CD4-positive, alpha-beta memory T cell (primary cell): ENCODE data around the gene TMPRSS4. TPM values are rescaled to one million over a fixed set of nuclear protein-coding genes. Genes with fewer than 3 reads are reported as not detected.
"Not testable (repeated sequence)": the region's sequence is repeated elsewhere in the genome, so short reads cannot be mapped to it uniquely, and the experiment has no call there.

Source experiments
- CTCF ChIA-PET: fragments of 350-600 bp; sonication (Branson Sonifier 250); formaldehyde crosslinking; loops from one replicate; lab custom pipeline; 2021; ENCODE audit warnings: inconsistent platforms; ENCODE audit not compliant: partially characterized antibody; lab: Charles Lee
- POLR2A ChIA-PET: fragments of 350-600 bp; sonication (Branson Sonifier 250); formaldehyde crosslinking; loops from one replicate; lab custom pipeline; 2021; ENCODE audit not compliant: partially characterized antibody; lab: Charles Lee
- DNase-seq, 5 donors: peaks; one replicate each; pipeline versions ENCODE4 v3.0.0 to v3.0.0-alpha.2; 2020 to 2022; ENCODE audit warnings: mixed read lengths in 1 of 5
- H3K27ac ChIP-seq: one replicate; pipeline ENCODE4 v1.7.0; 2013; ENCODE audit warnings: low read depth, low read length
- H3K27me3 ChIP-seq: 2 replicates; pipeline ENCODE4 v1.7.0; 2013; ENCODE audit warnings: mild to moderate bottlenecking, low read length, moderate library complexity; ENCODE audit not compliant: insufficient read depth
- H3K36me3 ChIP-seq: 2 replicates; pipeline ENCODE4 v1.7.0; 2013; ENCODE audit warnings: mild to moderate bottlenecking, low read length, moderate library complexity; ENCODE audit not compliant: insufficient read depth
- H3K4me1 ChIP-seq: 2 replicates; pipeline ENCODE4 v1.7.0; 2013; ENCODE audit warnings: mild to moderate bottlenecking, low read length, moderate library complexity; ENCODE audit not compliant: insufficient read depth
- H3K4me3 ChIP-seq, 2 donors: one replicate each; pipeline ENCODE4 v1.7.0; 2013; ENCODE audit warnings: low read length in 2 of 2, mild to moderate bottlenecking in 1 of 2
- H3K9me3 ChIP-seq, 2 donors: one replicate each; pipeline ENCODE4 v1.7.0; 2013; ENCODE audit warnings: low read length in 2 of 2, control low read depth in 1 of 2; ENCODE audit not compliant: control insufficient read depth in 1 of 2
- H3K27ac Mint-ChIP-seq, 7 donors: one replicate each; pipeline ENCODE4 v1.8.0; 2020 to 2021; ENCODE audit warnings: mixed read lengths in 7 of 7, mild to moderate bottlenecking in 6 of 7, inconsistent platforms in 3 of 7, moderate library complexity in 3 of 7
- H3K27me3 Mint-ChIP-seq, 2 donors: one replicate each; pipeline ENCODE4 v1.8.0; 2020 to 2021; ENCODE audit warnings: mixed read lengths in 2 of 2
- H3K36me3 Mint-ChIP-seq, 2 donors: one replicate each; pipeline ENCODE4 v1.8.0; 2020 to 2021; ENCODE audit warnings: mixed read lengths in 2 of 2, inconsistent platforms in 1 of 2, mild to moderate bottlenecking in 1 of 2
- H3K4me1 Mint-ChIP-seq, 4 donors: one replicate each; pipeline ENCODE4 v1.8.0; 2020 to 2021; ENCODE audit warnings: mixed read lengths in 4 of 4, mild to moderate bottlenecking in 1 of 4
- H3K4me3 Mint-ChIP-seq, 8 donors: one replicate each; pipeline ENCODE4 v1.8.0; 2020 to 2021; ENCODE audit warnings: mixed read lengths in 8 of 8, mild to moderate bottlenecking in 7 of 8, moderate library complexity in 6 of 8, inconsistent platforms in 3 of 8
- H3K9me3 Mint-ChIP-seq, 8 donors: one replicate each; pipeline ENCODE4 v1.8.0; 2020 to 2021; ENCODE audit warnings: mixed read lengths in 8 of 8, mild to moderate bottlenecking in 5 of 8, inconsistent platforms in 3 of 8, moderate library complexity in 1 of 8
- intact Hi-C: fragments of 100-400 bp; cut with micrococcal nuclease; formaldehyde crosslinking; loops from one replicate; pipeline ENCODE4 v1.15.1; 2023
- polyA plus RNA-seq, 2 donors: library from polyadenylated mRNA; unstranded; fragments of 300-500 nt; fragmentation: Illumina TruSeq; gene quantifications; one replicate each; pipeline ENCODE4 v1.2.3, GENCODE V29; 2021
- total RNA-seq, 2 experiments: library from RNA; stranded (reverse); gene quantifications; one replicate each; pipeline ENCODE4 v1.2.3, GENCODE V29; 2021

The TMPRSS4 gene
- total and polyA plus RNA-seq, 4 experiments from 2014 or later: 0.33 TPM; not detected in 3

DNA sequence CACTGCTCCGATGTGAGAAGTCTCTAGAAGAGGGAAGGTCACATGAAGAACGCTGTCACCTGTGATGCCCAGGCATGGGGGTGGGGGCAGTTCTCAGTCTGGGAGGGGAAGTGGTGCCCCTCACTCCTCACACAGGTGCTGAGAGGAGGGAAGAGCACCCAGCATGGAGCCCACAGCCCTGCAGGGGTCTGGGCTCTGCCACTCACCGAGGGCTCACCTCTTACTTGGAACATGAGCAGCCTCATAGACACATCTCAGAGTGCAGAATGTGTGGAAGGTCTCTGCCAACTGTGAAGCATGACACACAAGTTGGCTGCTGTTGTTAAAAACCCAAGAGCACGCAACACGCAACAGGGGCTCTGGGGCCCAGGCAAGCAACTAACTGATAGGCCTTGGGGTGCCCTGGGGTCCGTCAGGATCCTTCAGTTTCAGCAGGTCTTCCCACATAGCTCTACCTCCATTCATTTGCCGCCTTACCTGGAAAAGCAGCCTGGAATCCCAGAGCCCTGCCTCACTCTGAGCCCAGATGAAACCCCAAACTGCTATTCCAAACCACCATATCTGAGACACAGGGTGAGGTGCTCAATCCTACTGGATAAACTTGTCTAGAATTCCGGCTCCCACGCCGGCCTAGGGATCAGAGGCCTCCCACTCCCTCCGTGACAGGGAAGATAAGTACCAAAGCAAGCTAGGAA is 17.5 kb upstream of the TMPRSS4 start:
- CTCF ChIA-PET: interaction anchor here (2.2 to 12.0 kb wide), 2 partner anchors 112 to 216 kb away, joined by 12 to 286 read pairs; no protein-coding TSS in a partner anchor
- H3K27ac Mint-ChIP-seq: peak overlapping the region in 2 of 7 donors; percentile 29 to 68
- intact Hi-C loops: no loop called here

DNA sequence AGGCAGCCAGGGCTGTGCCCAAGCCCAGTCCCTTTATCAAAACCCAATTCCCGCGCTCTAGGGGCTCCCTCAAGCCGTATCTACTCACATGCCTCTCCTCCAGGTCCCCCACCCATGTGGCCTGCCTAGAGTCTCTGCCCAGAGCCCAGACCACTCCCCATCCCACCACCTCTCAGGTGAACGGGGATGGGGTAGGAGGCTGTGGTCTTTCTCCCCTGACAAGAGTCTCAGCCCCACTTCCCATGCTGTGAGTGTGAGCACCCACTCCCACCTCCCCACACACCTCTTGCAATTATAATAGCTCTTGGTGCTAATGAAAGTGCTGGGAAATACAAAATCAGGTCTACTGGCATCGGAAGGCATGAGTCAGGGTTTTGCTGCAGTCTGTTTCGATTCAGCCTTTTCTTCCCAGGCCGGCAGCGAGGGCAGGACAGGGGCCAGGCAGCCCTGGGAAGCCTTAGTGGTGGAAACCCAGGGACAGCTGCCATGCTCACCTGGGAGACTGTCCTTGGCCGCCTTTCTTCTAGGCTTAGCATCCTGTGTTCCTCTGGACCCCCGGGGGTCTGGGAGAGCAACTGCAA is 16.7 kb upstream of the TMPRSS4 start:
- H3K9me3 Mint-ChIP-seq: no peaks in the 10 kb centered on the region
- ChIA-PET CTCF (interaction anchor here (2.4 to 12.0 kb wide), 2 partner anchors 113 to 217 kb away, joined by 8 to 286 read pairs; no protein-coding TSS in a partner anchor), POLR2A (no interaction called here)
- no peak overlapping the region for H3K4me3 ChIP-seq
- intact Hi-C loops: no loop called here
- no peaks in the 10 kb centered on the region for H3K36me3 Mint-ChIP-seq
- peaks cover 2 to 4% of the 10 kb centered on the region in 2 donors for H3K27me3 Mint-ChIP-seq
- H3K9me3 ChIP-seq: no peaks in the 10 kb centered on the region
- peaks cover 0 to 4% (median 1%) of the 10 kb centered on the region in 4 donors for H3K4me1 Mint-ChIP-seq
- H3K36me3 ChIP-seq: no peaks in the 10 kb centered on the region
- H3K27ac ChIP-seq: no peak overlapping the region
- no peak overlapping the region for H3K27ac Mint-ChIP-seq
- no peaks in the 10 kb centered on the region for H3K27me3 ChIP-seq
- no peak for DNase-seq
- H3K4me3 Mint-ChIP-seq: no peak overlapping the region
- no peaks in the 10 kb centered on the region for H3K4me1 ChIP-seq

More for the DNA sequence above, 17.5 kb upstream of the TMPRSS4 start:
- H3K36me3 Mint-ChIP-seq: no peaks in the 10 kb centered on the region
- H3K4me1 Mint-ChIP-seq: peaks cover 0 to 4% (median 1%) of the 10 kb centered on the region in 4 donors
- Histone ChIP-seq H3K9me3 (no peaks in the 10 kb centered on the region), H3K4me3 (no peak overlapping the region), H3K4me1 (no peaks in the 10 kb centered on the region), H3K36me3 (no peaks in the 10 kb centered on the region), H3K27me3 (no peaks in the 10 kb centered on the region), H3K27ac (no peak overlapping the region)
- no peaks in the 10 kb centered on the region for H3K9me3 Mint-ChIP-seq
- peaks cover 2 to 4% of the 10 kb centered on the region in 2 donors for H3K27me3 Mint-ChIP-seq
- no peak overlapping the region for H3K4me3 Mint-ChIP-seq
- POLR2A ChIA-PET: no interaction called here
- no peak for DNase-seq

DNA sequence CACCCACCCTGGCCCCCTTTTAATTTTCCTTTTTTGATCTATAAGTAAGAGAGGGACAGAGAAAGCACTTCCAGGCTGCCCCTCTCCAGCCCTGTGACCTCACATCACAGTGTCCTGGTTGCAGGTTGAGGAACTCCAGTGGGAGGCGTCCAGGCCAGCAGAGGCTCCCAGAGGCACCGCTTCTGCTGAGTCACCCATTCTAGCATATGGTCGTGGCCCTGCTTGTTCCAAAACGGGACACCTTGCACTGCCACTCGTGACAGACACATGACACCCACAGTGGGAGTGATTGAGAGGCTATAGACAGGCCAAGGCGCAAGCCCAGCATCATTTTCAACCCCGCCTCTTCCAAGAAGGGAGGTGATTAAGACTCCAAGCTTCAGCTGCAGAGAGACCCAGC is 16.0 kb upstream of the TMPRSS4 start:
- intact Hi-C loops: no loop called here
- Mint-ChIP-seq H3K27ac (peak overlapping the region in 1 of 7 donors; percentile 53), H3K27me3 (peaks cover 3 to 4% of the 10 kb centered on the region in 2 donors), H3K36me3 (no peaks in the 10 kb centered on the region), H3K9me3 (no peaks in the 10 kb centered on the region), H3K4me3 (no peak overlapping the region), H3K4me1 (peaks cover 0 to 4% (median 1%) of the 10 kb centered on the region in 4 donors)
- no peak for DNase-seq
- Histone ChIP-seq H3K9me3 (no peaks in the 10 kb centered on the region), H3K4me3 (no peak overlapping the region), H3K36me3 (no peaks in the 10 kb centered on the region), H3K4me1 (no peaks in the 10 kb centered on the region), H3K27me3 (no peaks in the 10 kb centered on the region), H3K27ac (no peak overlapping the region)
- ChIA-PET POLR2A (interaction anchor here (1.2 kb wide), 1 partner anchor 59 kb away, joined by 3 read pairs; no protein-coding TSS in a partner anchor), CTCF (interaction anchor here (1.9 to 12.0 kb wide), 3 partner anchors 8 to 218 kb away, joined by 8 to 286 read pairs (median 8); no protein-coding TSS in a partner anchor)

DNA sequence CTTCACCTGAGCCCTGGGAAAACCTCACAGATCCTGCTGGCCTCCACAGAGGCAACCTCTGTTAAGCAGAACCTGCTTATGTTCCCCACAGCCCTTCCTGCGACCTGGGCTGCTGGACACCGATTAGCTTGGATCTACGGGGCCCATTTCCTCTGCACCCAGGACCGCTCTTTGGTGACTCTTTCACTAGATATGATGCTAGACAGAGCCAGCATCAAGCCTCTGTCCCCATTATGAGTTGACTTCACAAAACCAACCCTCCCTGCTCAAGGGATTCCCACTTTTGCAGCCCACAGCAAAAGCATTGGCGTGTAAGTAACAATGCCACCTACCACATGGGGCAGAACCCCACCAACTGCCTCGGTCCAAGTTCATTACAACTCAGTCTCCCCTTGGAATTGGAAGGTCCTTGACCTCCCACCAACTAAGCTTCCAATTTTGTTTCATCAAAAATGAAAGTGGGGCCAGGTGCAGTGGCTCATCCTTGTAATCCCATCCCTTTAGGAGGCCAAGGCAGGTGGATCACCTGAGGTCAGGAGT is 15.2 kb upstream of the TMPRSS4 start:
- Mint-ChIP-seq H3K4me3 (no peak overlapping the region), H3K27ac (no peak overlapping the region), H3K27me3 (peaks cover 2 to 4% of the 10 kb centered on the region in 2 donors), H3K9me3 (no peaks in the 10 kb centered on the region), H3K36me3 (no peaks in the 10 kb centered on the region), H3K4me1 (peaks cover 0 to 2% (median 0%) of the 10 kb centered on the region in 4 donors)
- Histone ChIP-seq H3K4me3 (no peak overlapping the region), H3K9me3 (no peaks in the 10 kb centered on the region), H3K27me3 (no peaks in the 10 kb centered on the region), H3K36me3 (no peaks in the 10 kb centered on the region), H3K27ac (no peak overlapping the region), H3K4me1 (no peaks in the 10 kb centered on the region)
- intact Hi-C loops: no loop called here
- ChIA-PET POLR2A (interaction anchor here (1.2 to 1.5 kb wide), 2 partner anchors 8 to 59 kb away, joined by 3 read pairs; no protein-coding TSS in a partner anchor), CTCF (interaction anchor here (0.8 to 12.0 kb wide), 4 partner anchors 9 to 256 kb away, joined by 3 to 286 read pairs (median 8); no protein-coding TSS in a partner anchor)
- no peak for DNase-seq

DNA sequence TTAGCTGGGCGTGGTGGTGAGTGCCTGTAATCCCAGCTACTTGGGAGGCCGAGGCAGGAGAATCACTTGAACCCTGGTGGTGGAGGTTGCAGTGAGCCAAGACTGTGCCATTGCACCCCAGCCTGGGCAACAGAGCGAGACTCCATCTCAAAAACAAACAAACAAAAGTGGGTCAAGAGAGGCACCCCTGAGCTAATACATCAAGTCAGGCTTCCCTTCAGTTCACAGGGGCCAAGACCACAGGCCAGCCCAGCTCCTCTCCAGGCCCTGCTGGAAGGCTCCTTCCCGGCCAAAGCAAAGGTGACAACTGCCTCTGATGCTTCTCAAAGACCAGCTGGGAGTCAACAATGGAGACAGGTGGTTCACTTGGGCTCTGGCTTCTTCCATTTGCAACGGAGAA is 14.7 kb upstream of the TMPRSS4 start:
- H3K9me3 ChIP-seq, H3K36me3 ChIP-seq, H3K4me3 ChIP-seq, H3K4me1 Mint-ChIP-seq, H3K4me1 ChIP-seq, H3K27ac ChIP-seq, H3K9me3 Mint-ChIP-seq, intact Hi-C loops, H3K27ac Mint-ChIP-seq, H3K36me3 Mint-ChIP-seq, H3K27me3 Mint-ChIP-seq, DNase-seq, H3K27me3 ChIP-seq, H3K4me3 Mint-ChIP-seq: not testable (repeated sequence)
- ChIA-PET POLR2A (interaction anchor here (1.2 to 1.5 kb wide), 2 partner anchors 9 to 60 kb away, joined by 3 read pairs; no protein-coding TSS in a partner anchor), CTCF (interaction anchor here (0.8 to 2.4 kb wide), 3 partner anchors 9 to 257 kb away, joined by 3 to 8 read pairs (median 8); no protein-coding TSS in a partner anchor)

DNA sequence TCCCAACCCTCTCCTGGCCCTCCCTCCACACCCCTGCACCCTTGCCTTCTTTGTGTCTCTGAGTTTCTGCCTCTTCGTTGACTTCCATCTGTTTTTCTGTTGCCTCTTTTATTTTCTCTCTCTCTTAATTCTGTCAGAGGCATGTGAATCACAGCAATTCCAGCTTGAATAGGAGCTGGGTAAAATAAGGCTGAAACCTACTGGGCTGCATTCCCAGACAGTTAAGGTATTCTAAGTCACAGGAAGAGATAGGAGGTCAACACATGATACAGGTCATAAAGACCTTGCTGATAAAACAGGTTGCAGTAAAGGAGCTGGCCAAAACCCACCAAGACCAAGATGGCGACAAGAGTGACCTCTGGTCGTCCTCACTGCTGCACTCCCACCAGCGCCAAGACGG is 14.2 kb upstream of the TMPRSS4 start:
- H3K4me3 ChIP-seq, H3K27me3 Mint-ChIP-seq, H3K27ac ChIP-seq, intact Hi-C loops, H3K36me3 Mint-ChIP-seq, H3K4me1 ChIP-seq, H3K27me3 ChIP-seq, DNase-seq, H3K9me3 ChIP-seq, H3K9me3 Mint-ChIP-seq, H3K36me3 ChIP-seq, H3K4me1 Mint-ChIP-seq, H3K27ac Mint-ChIP-seq: not testable (repeated sequence)
- CTCF ChIA-PET: interaction anchor here (1.1 to 2.4 kb wide), 3 partner anchors 9 to 116 kb away, joined by 3 to 8 read pairs (median 8); no protein-coding TSS in a partner anchor
- POLR2A ChIA-PET: interaction anchor here (1.5 kb wide), 1 partner anchor 9 kb away, joined by 3 read pairs; no protein-coding TSS in a partner anchor
- H3K4me3 Mint-ChIP-seq: peak overlapping the region in 1 of 8 donors; percentile 24

DNA sequence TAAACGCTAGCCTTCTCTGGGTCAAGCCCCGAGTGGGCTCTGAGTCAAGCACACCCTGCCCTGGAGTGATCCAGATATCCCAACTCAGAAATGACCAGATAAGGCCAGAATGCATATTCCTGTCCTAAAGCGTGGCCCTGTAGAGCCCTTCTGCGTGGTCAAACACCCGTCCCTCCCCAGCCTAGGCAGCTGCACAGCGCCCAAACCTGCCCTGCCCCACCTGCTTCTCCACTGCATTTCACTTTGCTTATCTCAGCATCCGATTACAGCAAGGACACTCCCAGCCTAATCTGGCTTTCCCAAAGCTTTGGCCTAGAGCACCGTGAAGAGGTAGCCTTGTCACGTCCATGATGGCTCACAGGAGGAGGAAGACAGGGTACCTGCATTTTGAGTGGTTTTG is 11.9 kb upstream of the TMPRSS4 start:
- H3K4me1 Mint-ChIP-seq: no peaks in the 10 kb centered on the region
- H3K27me3 Mint-ChIP-seq: peaks cover 1 to 2% of the 10 kb centered on the region in 2 donors
- Histone ChIP-seq H3K4me1 (no peaks in the 10 kb centered on the region), H3K36me3 (no peaks in the 10 kb centered on the region), H3K27ac (no peak overlapping the region), H3K9me3 (no peaks in the 10 kb centered on the region), H3K27me3 (no peaks in the 10 kb centered on the region), H3K4me3 (no peak overlapping the region)
- intact Hi-C loops: no loop called here
- H3K4me3 Mint-ChIP-seq: no peak overlapping the region
- ChIA-PET CTCF (interaction anchor here (0.8 kb wide), 1 partner anchor 118 kb away, joined by 3 read pairs; no protein-coding TSS in a partner anchor), POLR2A (no interaction called here)
- no peak for DNase-seq
- no peak overlapping the region for H3K27ac Mint-ChIP-seq
- no peaks in the 10 kb centered on the region for H3K9me3 Mint-ChIP-seq
- no peaks in the 10 kb centered on the region for H3K36me3 Mint-ChIP-seq
